ENCODE measurements around the gene NT5DC1.
A peak's percentile ranks its signal among the peaks of the same experiment; 100 is the strongest.

Gene NT5DC1

GRCh38 chr6:116298973-116299372 is 198.3 kb downstream of the NT5DC1 start:
- no peak for DNase-seq (ENCODE audit: low read depth in 1 of 2, low spot score in 1 of 2)
- peak; percentile 58 for TF ChIP-seq SPI1 (IDR thresholded peaks at IDR 0.05; ENCODE audit: borderline replicate concordance, low read depth)
- no peak for TF ChIP-seq REST (IDR thresholded peaks at IDR 0.05; ENCODE audit: insufficient replicate concordance, low read depth)
- Histone ChIP-seq H3K4me3 (replicated peaks; ENCODE audit: insufficient read depth, low read length) (no peak overlapping the region), H3K27me3 (ENCODE audit: insufficient read depth, poor library complexity, severe bottlenecking) (no peaks in the 10 kb centered on the region), H3K27ac (replicated peaks) (no peak overlapping the region)

All from HL-60 (cell line).